GM23338 (cell line): ENCODE measurements around the gene OGFOD2. TPM values are rescaled to one million over a fixed set of nuclear protein-coding genes. Genes with fewer than 3 reads are reported as not detected.

Experiments used
- ATAC-seq: fragments of 200-7000 bp; cut with Tn5 transposase; 3 replicates; pipeline ENCODE4 v1.9.1; 2020
- DNase-seq: peaks from one replicate; pipeline ENCODE4 v3.0.0-alpha.2; 2015; ENCODE audit warnings: low spot score
- H2AFZ ChIP-seq: fragments of 200-600 bp; sonication (generic); 2 replicates; pipeline ENCODE4 v1.8.0; 2016; ENCODE audit warnings: antibody characterized with exemption, mild to moderate bottlenecking, moderate library complexity
- H3F3A ChIP-seq: fragments of 200-600 bp; sonication (generic); replicated peaks from 2 replicates; pipeline ENCODE4 v1.8.0; 2017; ENCODE audit warnings: antibody characterized with exemption, mixed run types, low read depth
- H3K27ac ChIP-seq: fragments of 200-600 bp; sonication (generic); 2 replicates; pipeline ENCODE4 v1.6.1; 2016; ENCODE audit warnings: low read depth
- H3K27me3 ChIP-seq: fragments of 200-600 bp; sonication (generic); 2 replicates; pipeline ENCODE4 v1.8.0; 2016; ENCODE audit warnings: mild to moderate bottlenecking, mixed run types, moderate library complexity; ENCODE audit not compliant: insufficient read depth
- H3K36me3 ChIP-seq: fragments of 200-600 bp; sonication (generic); 2 replicates; pipeline ENCODE4 v1.8.0; 2016; ENCODE audit warnings: mild to moderate bottlenecking; ENCODE audit not compliant: insufficient read depth
- H3K4me1 ChIP-seq: fragments of 200-600 bp; sonication (generic); 2 replicates; pipeline ENCODE4 v1.8.0; 2016; ENCODE audit warnings: mild to moderate bottlenecking, moderate library complexity; ENCODE audit not compliant: insufficient read depth
- H3K4me2 ChIP-seq: fragments of 200-600 bp; sonication (generic); 2 replicates; pipeline ENCODE4 v1.7.1; 2017; ENCODE audit warnings: mixed run types
- H3K4me3 ChIP-seq: fragments of 200-600 bp; sonication (generic); 2 replicates; pipeline ENCODE4 v1.6.1; 2016; ENCODE audit warnings: mixed run types
- H3K79me2 ChIP-seq: fragments of 200-600 bp; sonication (generic); replicated peaks from 2 replicates; pipeline ENCODE4 v1.8.0; 2017; ENCODE audit warnings: mild to moderate bottlenecking; ENCODE audit not compliant: insufficient read depth
- H3K9me2 ChIP-seq: fragments of 200-600 bp; sonication (generic); 2 replicates; pipeline ENCODE4 v1.8.0; 2017; ENCODE audit not compliant: insufficient read depth
- H4K20me1 ChIP-seq: fragments of 200-600 bp; sonication (generic); replicated peaks from 2 replicates; pipeline ENCODE4 v1.8.0; 2017; ENCODE audit warnings: mild to moderate bottlenecking; ENCODE audit not compliant: insufficient read depth
- H3K27ac Mint-ChIP-seq: 2 replicates; pipeline ENCODE4 v1.8.0; 2020; ENCODE audit warnings: inconsistent platforms, mild to moderate bottlenecking, moderate library complexity, mixed read lengths
- H3K27me3 Mint-ChIP-seq: 3 replicates; pipeline ENCODE4 v1.8.0; 2022; ENCODE audit warnings: low read depth, mild to moderate bottlenecking, moderate library complexity, mixed read lengths, inconsistent platforms; ENCODE audit not compliant: insufficient read depth, poor library complexity
- H3K36me3 Mint-ChIP-seq: 3 replicates; pipeline ENCODE4 v1.8.0; 2021; ENCODE audit warnings: low read depth, mild to moderate bottlenecking, inconsistent platforms, moderate library complexity, mixed read lengths
- H3K4me1 Mint-ChIP-seq: 3 replicates; pipeline ENCODE4 v1.8.0; 2020; ENCODE audit warnings: mild to moderate bottlenecking, inconsistent platforms, mixed read lengths
- H3K4me3 Mint-ChIP-seq: 3 replicates; pipeline ENCODE4 v1.8.0; 2021; ENCODE audit warnings: moderate library complexity, mild to moderate bottlenecking, inconsistent platforms, mixed read lengths
- H3K9me3 Mint-ChIP-seq: 3 replicates; pipeline ENCODE4 v1.8.0; 2020; ENCODE audit warnings: moderate library complexity, mild to moderate bottlenecking, inconsistent platforms, mixed read lengths
- CREB1 ChIP-seq: fragments of 250-450 bp; sonication (Bioruptor Pico); IDR thresholded peaks from 2 replicates; pipeline ENCODE4 v1.5.0; 2020; ENCODE audit warnings: low read depth, mild to moderate bottlenecking, moderate library complexity
- EZH2 ChIP-seq: fragments of 200-600 bp; sonication (generic); IDR thresholded peaks from one replicate; pipeline ENCODE4 v1.8.0; 2017; ENCODE audit warnings: antibody characterized with exemption, mild to moderate bottlenecking, low read depth; ENCODE audit not compliant: unreplicated experiment
- EZH2phosphoT487 ChIP-seq: fragments of 200-600 bp; sonication (generic); IDR thresholded peaks from one replicate; pipeline ENCODE4 v1.8.1; 2018; ENCODE audit warnings: antibody characterized with exemption; ENCODE audit not compliant: unreplicated experiment
- JUNB ChIP-seq: IDR thresholded peaks from one replicate; pipeline ENCODE4 v1.6.1; 2016; ENCODE audit warnings: antibody characterized with exemption; ENCODE audit not compliant: unreplicated experiment
- NANOG ChIP-seq: IDR thresholded peaks from 2 replicates; pipeline ENCODE4 v1.6.1; 2016; ENCODE audit warnings: antibody characterized with exemption, borderline replicate concordance
- POLR2AphosphoS5 ChIP-seq: IDR thresholded peaks from 2 replicates; pipeline ENCODE4 v1.6.1; 2016; ENCODE audit warnings: antibody characterized with exemption, low read depth
- REST ChIP-seq: IDR thresholded peaks from one replicate; pipeline ENCODE4 v1.6.1; 2018; ENCODE audit warnings: antibody characterized with exemption; ENCODE audit not compliant: unreplicated experiment
- STAT1 ChIP-seq: IDR thresholded peaks from one replicate; pipeline ENCODE4 v1.6.1; 2016; ENCODE audit warnings: antibody characterized with exemption; ENCODE audit not compliant: unreplicated experiment
- ZNF114 ChIP-seq: fragments of 250-450 bp; sonication (Bioruptor Pico); IDR thresholded peaks from 2 replicates; pipeline ENCODE4 v1.5.0; 2020; ENCODE audit warnings: mild to moderate bottlenecking, moderate library complexity
- ZNF331 ChIP-seq: fragments of 250-450 bp; sonication (Bioruptor Pico); IDR thresholded peaks from 2 replicates; pipeline ENCODE4 v1.5.0; 2020; ENCODE audit warnings: low read depth, mild to moderate bottlenecking, moderate library complexity
- ZNF462 ChIP-seq: fragments of 250-450 bp; sonication (Bioruptor Pico); IDR thresholded peaks from 2 replicates; pipeline ENCODE4 v1.5.0; 2020; ENCODE audit warnings: mild to moderate bottlenecking, moderate library complexity
- polyA plus RNA-seq: library from polyadenylated mRNA; unstranded; fragments of >200 nt; fragmentation: Nextera tagmentation; extraction: Ambion mirVana; gene quantifications from 2 replicates; pipeline ENCODE4 v1.2.1, GENCODE V29; 2016
- total RNA-seq: library from RNA; depleted of rRNA; stranded (reverse); fragments of >200 nt; shearing (Covaris generic); gene quantifications from 2 replicates; pipeline ENCODE4 v1.2.3, GENCODE V29; 2014
- TF ChIP-seq, protein P1 (sequence below), 2 experiments: fragments of 200-600 bp in 1 of 2; sonication (generic) in 1 of 2; conservative IDR thresholded peaks; 2 replicates each; pipeline versions ENCODE4 v1.5.1 to v1.6.1; 2016 to 2017; ENCODE audit warnings: antibody characterized with exemption in 2 of 2, low read depth in 2 of 2, mild to moderate bottlenecking in 2 of 2, moderate library complexity in 1 of 2
- TF ChIP-seq, protein P2 (sequence below): IDR thresholded peaks from 2 replicates; pipeline ENCODE4 v1.6.1; 2016; ENCODE audit warnings: antibody characterized with exemption

OGFOD2 gene
- total and polyA plus RNA-seq, 2 experiments from 2014 or later = 13.1 to 16.1 TPM

GRCh38 chr12:122988036-122988435, 13.0 kb downstream of the OGFOD2 start:
- H3K9me2 ChIP-seq = no peaks in the 10 kb centered on the region
- Mint-ChIP-seq H3K4me1 (peaks cover 9% of the 10 kb centered on the region; the same call in 2 of the 3 replicates), H3K27ac (no peak overlapping the region), H3K27me3 (peaks cover 7% of the 10 kb centered on the region), H3K9me3 (no peaks in the 10 kb centered on the region), H3K4me3 (no peak overlapping the region), H3K36me3 (no peaks in the 10 kb centered on the region)
- H2AFZ ChIP-seq = no peak overlapping the region
- peaks cover 4% of the 10 kb centered on the region; the same call in 1 of the 2 replicates for H3K4me1 ChIP-seq
- H3K36me3 ChIP-seq = no peaks in the 10 kb centered on the region
- TF ChIP-seq ZNF114 = no peak
- no peak for TF ChIP-seq EZH2phosphoT487
- TF ChIP-seq STAT1 = no peak
- no peak for TF ChIP-seq ZNF462 (CRISPR knock-in tag)
- TF ChIP-seq CREB1 (CRISPR knock-in tag) = no peak
- TF ChIP-seq ZNF331 = no peak
- TF ChIP-seq, protein P1, sequence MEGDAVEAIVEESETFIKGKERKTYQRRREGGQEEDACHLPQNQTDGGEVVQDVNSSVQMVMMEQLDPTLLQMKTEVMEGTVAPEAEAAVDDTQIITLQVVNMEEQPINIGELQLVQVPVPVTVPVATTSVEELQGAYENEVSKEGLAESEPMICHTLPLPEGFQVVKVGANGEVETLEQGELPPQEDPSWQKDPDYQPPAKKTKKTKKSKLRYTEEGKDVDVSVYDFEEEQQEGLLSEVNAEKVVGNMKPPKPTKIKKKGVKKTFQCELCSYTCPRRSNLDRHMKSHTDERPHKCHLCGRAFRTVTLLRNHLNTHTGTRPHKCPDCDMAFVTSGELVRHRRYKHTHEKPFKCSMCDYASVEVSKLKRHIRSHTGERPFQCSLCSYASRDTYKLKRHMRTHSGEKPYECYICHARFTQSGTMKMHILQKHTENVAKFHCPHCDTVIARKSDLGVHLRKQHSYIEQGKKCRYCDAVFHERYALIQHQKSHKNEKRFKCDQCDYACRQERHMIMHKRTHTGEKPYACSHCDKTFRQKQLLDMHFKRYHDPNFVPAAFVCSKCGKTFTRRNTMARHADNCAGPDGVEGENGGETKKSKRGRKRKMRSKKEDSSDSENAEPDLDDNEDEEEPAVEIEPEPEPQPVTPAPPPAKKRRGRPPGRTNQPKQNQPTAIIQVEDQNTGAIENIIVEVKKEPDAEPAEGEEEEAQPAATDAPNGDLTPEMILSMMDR (conservative IDR thresholded peaks at IDR 0.05; ENCODE audit: low read depth in 2 of 2) = no peak
- TF ChIP-seq POLR2AphosphoS5 = no peak
- no peak for TF ChIP-seq NANOG
- no peak for TF ChIP-seq JUNB
- no peak for TF ChIP-seq EZH2
- TF ChIP-seq REST = no peak
- TF ChIP-seq, protein P2, sequence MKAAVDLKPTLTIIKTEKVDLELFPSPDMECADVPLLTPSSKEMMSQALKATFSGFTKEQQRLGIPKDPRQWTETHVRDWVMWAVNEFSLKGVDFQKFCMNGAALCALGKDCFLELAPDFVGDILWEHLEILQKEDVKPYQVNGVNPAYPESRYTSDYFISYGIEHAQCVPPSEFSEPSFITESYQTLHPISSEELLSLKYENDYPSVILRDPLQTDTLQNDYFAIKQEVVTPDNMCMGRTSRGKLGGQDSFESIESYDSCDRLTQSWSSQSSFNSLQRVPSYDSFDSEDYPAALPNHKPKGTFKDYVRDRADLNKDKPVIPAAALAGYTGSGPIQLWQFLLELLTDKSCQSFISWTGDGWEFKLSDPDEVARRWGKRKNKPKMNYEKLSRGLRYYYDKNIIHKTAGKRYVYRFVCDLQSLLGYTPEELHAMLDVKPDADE = no peak
- no peak overlapping the region for H3K27ac ChIP-seq
- H3K4me3 ChIP-seq = no peak overlapping the region
- no peaks in the 10 kb centered on the region for H3F3A ChIP-seq
- H3K4me2 ChIP-seq = no peak overlapping the region
- H3K27me3 ChIP-seq = no peaks in the 10 kb centered on the region
- H4K20me1 ChIP-seq = no peaks in the 10 kb centered on the region
- no peaks in the 10 kb centered on the region for H3K79me2 ChIP-seq
- ATAC-seq (no peak), DNase-seq (no peak)
